Omental fat pad (tissue), 4 donors: ENCODE measurements around the gene NR3C1. TPM values are rescaled to one million over a fixed set of nuclear protein-coding genes. Genes with fewer than 3 reads are reported as not detected.

Experiments used
- ATAC-seq: fragments of 150-250 bp; one replicate; pipeline ENCODE4 v1.9.1; 2016; ENCODE audit warnings: mild to moderate bottlenecking, moderate library complexity; ENCODE audit not compliant: low FRiP score
- DNase-seq: peaks from one replicate; pipeline ENCODE4 v3.0.0-alpha.2; 2019; ENCODE audit warnings: low spot score
- total RNA-seq, 4 donors: library from RNA; depleted of rRNA; stranded (reverse); fragments of >200 nt; gene quantifications; one replicate each; pipeline ENCODE4 v1.1.0, GENCODE V29; 2016
- TF ChIP-seq, protein P1 (sequence below), 3 donors: fragments of 450-650 bp; IDR thresholded peaks; one replicate each; pipeline ENCODE4 v1.5.1; 2016 to 2017; ENCODE audit warnings: antibody characterized with exemption in 3 of 3, mild to moderate bottlenecking in 3 of 3, moderate library complexity in 2 of 3

Gene NR3C1
- total RNA-seq, 4 donors from 2014 or later: 57.1 to 102 (median 62.3) TPM

DNA sequence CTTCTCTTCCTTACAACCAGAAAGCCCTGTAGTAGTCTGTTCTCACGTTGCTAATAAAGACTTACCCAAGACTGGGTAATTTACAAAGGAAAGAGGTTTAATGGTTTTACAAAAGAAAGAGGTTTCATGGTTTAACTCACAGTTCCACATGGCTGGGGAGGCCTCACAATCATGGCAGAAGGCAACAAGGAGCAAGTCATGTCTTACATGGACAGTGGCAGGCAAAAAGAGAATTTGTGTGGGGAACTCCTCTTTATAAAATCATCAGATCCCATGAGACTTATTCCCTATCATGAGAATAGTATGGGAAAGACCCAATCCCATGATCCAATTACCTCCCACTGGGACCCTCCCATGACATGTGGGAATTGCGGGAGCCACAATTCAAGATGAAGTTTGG lies 164.9 kb downstream of the NR3C1 start:
- DNase-seq: no peak
- TF ChIP-seq, protein P1, sequence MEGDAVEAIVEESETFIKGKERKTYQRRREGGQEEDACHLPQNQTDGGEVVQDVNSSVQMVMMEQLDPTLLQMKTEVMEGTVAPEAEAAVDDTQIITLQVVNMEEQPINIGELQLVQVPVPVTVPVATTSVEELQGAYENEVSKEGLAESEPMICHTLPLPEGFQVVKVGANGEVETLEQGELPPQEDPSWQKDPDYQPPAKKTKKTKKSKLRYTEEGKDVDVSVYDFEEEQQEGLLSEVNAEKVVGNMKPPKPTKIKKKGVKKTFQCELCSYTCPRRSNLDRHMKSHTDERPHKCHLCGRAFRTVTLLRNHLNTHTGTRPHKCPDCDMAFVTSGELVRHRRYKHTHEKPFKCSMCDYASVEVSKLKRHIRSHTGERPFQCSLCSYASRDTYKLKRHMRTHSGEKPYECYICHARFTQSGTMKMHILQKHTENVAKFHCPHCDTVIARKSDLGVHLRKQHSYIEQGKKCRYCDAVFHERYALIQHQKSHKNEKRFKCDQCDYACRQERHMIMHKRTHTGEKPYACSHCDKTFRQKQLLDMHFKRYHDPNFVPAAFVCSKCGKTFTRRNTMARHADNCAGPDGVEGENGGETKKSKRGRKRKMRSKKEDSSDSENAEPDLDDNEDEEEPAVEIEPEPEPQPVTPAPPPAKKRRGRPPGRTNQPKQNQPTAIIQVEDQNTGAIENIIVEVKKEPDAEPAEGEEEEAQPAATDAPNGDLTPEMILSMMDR (IDR thresholded peaks at IDR 0.05): no peak
- ATAC-seq: no peak

DNA sequence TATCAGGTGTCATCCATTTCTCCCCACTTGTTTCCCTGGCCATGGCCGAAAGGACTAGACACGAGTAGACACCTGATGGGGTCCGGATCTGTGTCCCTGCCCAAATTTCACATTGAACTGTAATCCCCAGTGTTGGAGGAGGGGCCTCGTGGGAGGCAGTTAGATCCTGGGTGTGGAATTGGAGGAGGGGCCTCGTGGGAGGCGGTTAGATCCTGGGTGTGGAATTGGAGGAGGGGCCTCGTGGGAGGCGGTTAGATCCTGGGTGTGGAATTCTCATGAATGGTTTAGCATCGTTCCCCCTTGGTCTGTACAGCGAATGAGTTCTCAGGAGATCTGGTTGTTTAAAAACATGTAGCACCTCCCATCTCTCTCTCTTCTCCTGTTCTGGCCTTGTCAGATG lies 165.8 kb downstream of the NR3C1 start:
- TF ChIP-seq, protein P1 (IDR thresholded peaks at IDR 0.05): no peak
- no peak for ATAC-seq

GRCh38 chr5:143236682-143237081 lies 166.8 kb downstream of the NR3C1 start:
- TF ChIP-seq, protein P1 (IDR thresholded peaks at IDR 0.05): no peak
- DNase-seq: no peak
- ATAC-seq: no peak

More for the DNA sequence above, 165.8 kb downstream of the NR3C1 start:
- no peak for DNase-seq

- DNase-seq: no peak
- no peak for ATAC-seq
Observed at GRCh38 chr5:143235423-143235822, 168.1 kb downstream of the NR3C1 start.

DNA sequence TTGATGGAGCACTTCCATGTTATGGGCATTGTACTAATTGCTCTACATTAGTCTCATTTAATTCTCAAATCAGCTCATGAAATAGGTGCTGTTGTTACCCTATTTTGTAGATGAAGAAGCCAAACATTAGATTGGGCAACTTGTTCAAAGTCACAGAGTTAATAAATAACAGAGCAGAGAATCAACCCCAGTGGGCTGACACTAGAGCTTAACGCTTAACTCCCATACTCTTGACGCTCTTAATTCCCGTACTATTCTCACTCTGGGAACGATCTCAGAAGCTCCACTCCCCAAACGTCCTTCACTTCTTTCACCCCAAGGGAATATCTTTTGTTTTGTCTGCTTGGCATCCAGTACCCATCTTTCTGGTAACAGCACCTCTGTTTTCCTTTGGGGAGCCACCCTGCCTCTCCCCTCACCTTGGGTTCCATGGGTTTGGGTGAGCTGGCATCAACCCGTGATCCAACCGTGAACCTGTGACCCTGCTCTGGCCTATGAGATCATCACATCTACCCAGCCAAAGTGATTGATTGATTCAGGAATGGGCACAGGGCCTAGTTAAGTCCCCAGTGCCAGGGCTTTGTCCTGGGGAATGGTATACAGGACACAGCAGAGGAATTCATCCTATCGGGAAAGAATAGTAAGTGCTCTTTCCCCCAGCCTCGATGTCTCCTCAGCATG lies 169.2 kb downstream of the NR3C1 start:
- no peak for DNase-seq
- TF ChIP-seq, protein P1 (IDR thresholded peaks at IDR 0.05): no peak
- no peak for ATAC-seq

More at GRCh38 chr5:143235423-143235822, 168.1 kb downstream of the NR3C1 start:
- TF ChIP-seq, protein P1 (IDR thresholded peaks at IDR 0.05): no peak

DNA sequence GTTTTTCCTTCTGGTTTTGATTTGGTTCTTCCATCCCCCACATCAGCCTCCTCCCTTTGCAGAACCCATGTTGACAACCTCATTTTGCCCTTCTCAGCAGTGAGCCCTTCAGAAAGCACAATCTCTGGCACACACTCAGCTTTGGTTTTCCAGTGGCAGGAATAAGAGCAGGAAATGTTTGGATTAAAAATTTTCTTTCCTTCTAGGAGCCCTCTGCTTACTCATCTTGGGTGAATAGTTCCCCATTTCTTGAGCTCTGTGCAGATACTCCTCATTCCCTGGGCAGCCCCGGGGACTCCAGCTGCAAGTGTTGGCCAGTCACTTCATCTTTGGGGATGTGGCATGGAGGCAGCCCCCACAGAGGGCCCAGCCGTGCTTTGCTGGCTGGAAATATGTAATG lies 170.5 kb downstream of the NR3C1 start:
- ATAC-seq: no peak
- DNase-seq: no peak
- TF ChIP-seq, protein P1 (IDR thresholded peaks at IDR 0.05): no peak
